ENCODE data around the gene FRY.

Gene FRY

DNA sequence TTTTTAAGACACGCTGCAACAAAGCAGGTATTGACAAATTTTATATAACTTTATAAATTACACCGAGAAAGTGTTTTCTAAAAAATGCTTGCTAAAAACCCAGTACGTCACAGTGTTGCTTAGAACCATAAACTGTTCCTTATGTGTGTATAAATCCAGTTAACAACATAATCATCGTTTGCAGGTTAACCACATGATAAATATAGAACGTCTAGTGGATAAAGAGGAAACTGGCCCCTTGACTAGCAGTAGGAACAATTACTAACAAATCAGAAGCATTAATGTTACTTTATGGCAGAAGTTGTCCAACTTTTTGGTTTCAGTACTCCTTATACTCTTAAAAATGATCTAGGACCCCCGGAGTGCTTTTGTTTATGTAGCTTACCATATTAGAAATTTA lies 284.9 kb downstream of the FRY start:
- FAIRE-seq, result no peak

DNA sequence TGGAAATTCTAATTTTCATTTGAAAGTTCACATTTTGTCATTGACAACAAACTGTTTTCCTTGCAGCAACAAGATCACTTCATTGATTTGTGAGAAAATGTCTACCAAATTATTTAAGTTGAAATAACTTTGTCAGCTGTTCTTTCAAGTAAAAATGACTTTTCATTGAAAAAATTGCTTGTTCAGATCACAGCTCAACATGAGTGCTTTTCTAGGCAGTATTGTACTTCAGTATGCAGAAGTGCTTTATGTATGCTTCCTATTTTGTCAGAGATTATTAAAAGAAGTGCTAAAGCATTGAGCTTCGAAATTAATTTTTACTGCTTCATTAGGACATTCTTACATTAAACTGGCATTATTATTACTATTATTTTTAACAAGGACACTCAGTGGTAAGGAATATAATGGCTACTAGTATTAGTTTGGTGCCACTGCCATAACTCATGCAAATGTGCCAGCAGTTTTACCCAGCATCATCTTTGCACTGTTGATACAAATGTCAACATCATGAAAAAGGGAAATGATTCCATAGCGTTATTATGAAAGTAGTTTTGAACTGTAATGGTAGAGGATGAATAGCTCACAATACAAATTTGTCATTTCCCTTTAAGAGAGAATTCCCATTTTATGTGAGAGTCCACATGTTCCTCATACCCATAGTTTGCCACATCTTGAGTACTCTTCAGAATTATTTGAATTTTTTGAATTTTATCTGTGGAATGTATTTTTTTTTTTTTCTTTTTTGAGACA lies 286.3 kb downstream of the FRY start:
- no peak for FAIRE-seq

DNA sequence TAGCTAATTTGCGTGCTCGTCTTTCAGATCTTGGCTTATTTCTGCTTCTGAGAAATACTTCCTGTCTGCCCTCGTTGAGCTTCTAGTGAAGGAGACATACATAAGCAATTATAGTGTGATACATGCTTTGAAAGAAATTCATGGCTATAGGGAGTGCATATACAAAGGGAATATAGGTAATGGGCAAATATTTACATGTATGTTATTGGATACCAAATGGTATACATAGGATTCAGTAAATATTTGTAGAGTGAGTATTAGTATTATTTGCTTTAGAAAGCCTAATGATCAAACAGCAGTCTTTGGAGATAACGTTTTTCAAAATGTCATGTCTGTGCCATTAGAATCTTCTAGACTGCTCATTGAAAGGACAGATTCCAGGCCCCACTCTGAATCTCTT lies 289.0 kb downstream of the FRY start:
- FAIRE-seq, result no peak

DNA sequence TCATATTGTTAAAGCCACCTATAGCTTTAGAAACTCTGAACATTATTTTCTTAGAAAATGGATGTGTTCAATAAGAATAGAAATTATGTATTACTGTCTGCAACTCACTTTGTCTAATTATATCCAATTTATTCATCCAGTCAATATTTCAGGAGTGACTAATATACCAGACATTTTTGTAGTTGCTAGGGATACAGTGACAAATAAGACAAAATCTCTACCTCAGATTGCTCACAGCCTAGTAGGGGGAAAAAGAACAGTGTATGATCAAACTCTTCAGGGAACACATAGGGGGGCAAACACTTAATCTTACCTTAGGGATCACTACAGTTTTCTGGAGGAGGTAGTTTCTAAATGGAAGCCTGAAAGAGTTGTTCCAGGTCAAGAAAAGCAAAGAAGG lies 292.3 kb downstream of the FRY start:
- no peak for FAIRE-seq

DNA sequence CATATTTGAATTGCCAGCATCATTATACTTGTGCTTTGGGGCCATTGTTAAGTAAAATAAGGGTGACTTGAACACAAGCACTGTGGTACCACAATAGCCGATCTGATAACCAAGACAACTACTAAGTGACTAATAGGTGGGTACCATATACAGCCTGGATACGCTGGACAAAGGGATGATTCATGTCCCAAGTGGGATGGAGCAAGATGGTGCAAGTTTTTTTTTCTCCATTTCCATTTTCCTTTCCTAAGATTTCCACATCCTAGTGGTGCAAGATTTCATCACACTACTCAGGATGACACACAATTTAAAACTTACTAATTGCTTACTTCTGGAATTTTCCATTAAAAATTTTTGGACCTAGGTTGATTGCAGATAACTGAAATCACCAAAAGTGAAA lies 298.9 kb downstream of the FRY start:
- FAIRE-seq, result no peak

DNA sequence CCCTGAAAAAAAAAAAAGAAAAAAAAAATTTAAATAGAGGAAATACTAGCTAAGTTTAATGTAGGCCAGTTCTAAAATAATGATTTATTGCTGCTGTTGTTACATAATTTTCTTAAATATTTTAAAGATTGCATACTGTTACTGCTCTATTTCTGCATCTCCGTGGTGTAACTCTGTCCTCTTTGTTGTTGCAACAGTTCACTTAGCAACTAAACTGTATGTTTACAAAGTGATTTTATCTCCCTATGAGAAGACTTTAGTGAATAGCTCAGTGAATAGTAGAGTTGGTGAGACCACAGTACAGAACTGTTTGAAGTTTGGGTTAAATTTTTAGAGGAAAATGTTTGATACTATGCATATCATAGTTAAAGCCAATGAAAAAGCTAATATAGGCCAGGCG lies 303.1 kb downstream of the FRY start:
- FAIRE-seq, result no peak

DNA sequence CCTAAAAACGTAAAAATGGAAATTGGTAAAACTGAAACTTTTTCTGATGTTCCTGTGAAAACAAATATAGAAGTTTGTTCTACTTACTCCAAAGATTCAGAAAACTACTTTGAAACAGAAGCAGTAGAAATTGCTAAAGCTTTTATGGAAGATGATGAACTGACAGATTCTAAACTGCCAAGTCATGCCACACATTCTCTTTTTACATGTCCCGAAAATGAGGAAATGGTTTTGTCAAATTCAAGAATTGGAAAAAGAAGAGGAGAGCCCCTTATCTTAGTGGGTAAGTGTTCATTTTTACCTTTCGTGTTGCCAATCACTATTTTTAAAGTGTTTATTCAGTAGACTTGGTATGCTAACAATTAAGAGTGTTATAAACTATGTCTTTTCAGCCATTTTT lies 309.3 kb downstream of the FRY start:
- no peak for FAIRE-seq

DNA sequence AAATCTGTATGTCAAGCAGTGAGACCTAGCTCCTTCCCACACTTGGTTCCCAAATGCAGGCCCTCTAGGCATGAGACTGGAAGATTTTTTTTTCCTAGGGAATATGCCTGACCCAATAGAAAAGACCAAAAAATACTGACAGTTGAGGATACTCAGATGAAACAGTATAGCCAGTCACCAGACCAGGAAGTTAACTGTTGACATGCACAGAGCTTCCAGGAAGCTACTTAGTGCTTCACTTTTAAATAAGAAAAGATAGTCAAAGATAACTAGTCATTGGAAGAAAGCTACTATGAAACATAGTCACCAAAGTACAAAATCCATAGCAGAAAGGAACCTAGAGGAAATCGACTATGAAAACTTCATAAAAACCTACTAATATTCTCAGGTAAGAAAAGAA lies 316.1 kb downstream of the FRY start:
- no peak for FAIRE-seq
